T-cell (primary cell): ENCODE measurements around the gene MYRF. TPM values are rescaled to one million over a fixed set of nuclear protein-coding genes. Genes with fewer than 3 reads are reported as not detected.

Experiments used
- ATAC-seq, 4 experiments: fragments of 200-7000 bp in 3 of 4; fragments of 150-1000 bp in 1 of 4; cut with Tn5 transposase; replicated peaks in 1 of 4; 1 replicate in 3 of 4; 2 replicates in 1 of 4; pipeline ENCODE4 v1.10.0; 2021; ENCODE audit warnings: moderate library complexity in 3 of 4, mild to moderate bottlenecking in 2 of 4, moderate number of reproducible peaks in 1 of 4
- CTCF ChIA-PET, 2 donors: fragments of 300-600 bp; sonication (Branson Sonifier 250); formaldehyde crosslinking; loops; one replicate each; lab custom pipeline; 2022; ENCODE audit warnings: antibody characterized with exemption in 2 of 2; lab: Charles Lee
- POLR2A ChIA-PET, 2 donors: fragments of 300-600 bp; sonication (Branson Sonifier 250); formaldehyde crosslinking; loops; one replicate each; lab custom pipeline; 2022; ENCODE audit warnings: antibody characterized with exemption in 2 of 2; lab: Charles Lee
- DNase-seq, 35 experiments: peaks; one replicate each; pipeline versions ENCODE4 v3.0.0 to v3.0.0-alpha.2; 2013 to 2023
- H3K27ac ChIP-seq: one replicate; pipeline ENCODE4 v1.5.1; 2013; ENCODE audit warnings: low read length
- H3K27me3 ChIP-seq, 2 experiments: replicated peaks in 1 of 2; 1 replicate in 1 of 2; 2 replicates in 1 of 2; pipeline versions ENCODE4 v1.6.1 to v1.7.0; 2013; ENCODE audit warnings: low read length in 1 of 2, mixed read lengths in 1 of 2; ENCODE audit not compliant: control insufficient read depth in 2 of 2, insufficient read depth in 2 of 2; ENCODE audit errors: extremely low read depth in 1 of 2
- H3K36me3 ChIP-seq, 2 donors: 1 replicate in 1 of 2; 2 replicates in 1 of 2; pipeline versions ENCODE4 v1.6.1 to v1.7.0; 2013; ENCODE audit warnings: low read length in 1 of 2; ENCODE audit not compliant: control insufficient read depth in 2 of 2, insufficient read depth in 1 of 2; ENCODE audit errors: extremely low read depth in 1 of 2
- H3K4me1 ChIP-seq, 2 experiments: 1 replicate in 1 of 2; 2 replicates in 1 of 2; pipeline versions ENCODE4 v1.6.1 to v1.7.0; 2013; ENCODE audit warnings: low read length in 2 of 2, mixed read lengths in 1 of 2; ENCODE audit not compliant: insufficient read depth in 2 of 2, control insufficient read depth in 1 of 2; ENCODE audit errors: extremely low read depth in 1 of 2
- H3K4me3 ChIP-seq, 2 donors: 1 replicate in 1 of 2; 2 replicates in 1 of 2; pipeline versions ENCODE4 v1.5.1 to v1.7.0; 2013; ENCODE audit warnings: mild to moderate bottlenecking in 2 of 2, low read length in 1 of 2, moderate library complexity in 1 of 2; ENCODE audit not compliant: control insufficient read depth in 1 of 2; ENCODE audit errors: extremely low read depth in 1 of 2
- H3K9me3 ChIP-seq: 2 replicates; pipeline ENCODE4 v1.7.0; 2013
- H3K27ac Mint-ChIP-seq, 2 donors: one replicate each; pipeline ENCODE4 v1.8.0; 2020 to 2021; ENCODE audit warnings: mild to moderate bottlenecking in 2 of 2, mixed read lengths in 2 of 2
- H3K27me3 Mint-ChIP-seq, 2 donors: one replicate each; pipeline ENCODE4 v1.8.0; 2021 to 2022; ENCODE audit warnings: mixed read lengths in 2 of 2
- H3K36me3 Mint-ChIP-seq: one replicate; pipeline ENCODE4 v1.8.0; 2021; ENCODE audit warnings: mixed read lengths
- H3K4me1 Mint-ChIP-seq, 3 donors: one replicate each; pipeline ENCODE4 v1.8.0; 2020 to 2022; ENCODE audit warnings: mixed read lengths in 3 of 3, mild to moderate bottlenecking in 1 of 3
- H3K4me3 Mint-ChIP-seq, 3 donors: one replicate each; pipeline ENCODE4 v1.8.0; 2020 to 2022; ENCODE audit warnings: mild to moderate bottlenecking in 3 of 3, mixed read lengths in 3 of 3, moderate library complexity in 3 of 3
- H3K9me3 Mint-ChIP-seq, 3 donors: one replicate each; pipeline ENCODE4 v1.8.0; 2020 to 2022; ENCODE audit warnings: mixed read lengths in 3 of 3
- WGBS: methylation state at CpG from one replicate; pipeline ENCODE4 v1.1.5; 2013; ENCODE audit warnings: missing lambda C conversion rate; ENCODE audit not compliant: insufficient coverage; 5-methylcytosine and 5-hydroxymethylcytosine counted together
- total RNA-seq, 35 experiments: library from RNA in 6 of 35; stranded (reverse) in 6 of 35; fragments of 120-200 nt in 1 of 35; gene quantifications; one replicate each; pipeline versions ENCODE4 v1.2.1 to v1.2.4 and lab custom pipeline; 2013 to 2026

The MYRF gene
- total RNA-seq (1 to 10 TPM in 4 of 5 donors, under 1 TPM in 1; 0.95 to 4.9 (median 1.5) TPM), total RNA-seq (lab: John Stamatoyannopoulos, UW) (0.06 to 7.2 (median 1.2) reads per million in 29 experiments)
- 0.72 TPM for total RNA-seq (2013)

GRCh38 chr11:61752117-61752924, at the start of gene MYRF:
MYRF (plus strand) TSS chr11:61752636; CDS start chr11:61752745, 109 bp downstream.
- peak within 1 kb of the TSS in 1 of 2 donors; percentile 39 for H3K4me3 ChIP-seq
- ATAC-seq = peak; percentile 81 to 95 (median 90)
- POLR2A ChIA-PET = no interaction called here
- H3K36me3 ChIP-seq = no peaks in the 10 kb centered on the region
- no peaks in the 10 kb centered on the region for H3K9me3 Mint-ChIP-seq
- peaks cover 0 to 65% of the 10 kb centered on the region in 2 experiments for H3K27me3 ChIP-seq
- H3K27ac ChIP-seq = no peak within 1 kb of the TSS
- no peaks in the 10 kb centered on the region for H3K36me3 Mint-ChIP-seq
- peaks cover 5 to 29% (median 27%) of the 10 kb centered on the region in 3 donors for H3K4me1 Mint-ChIP-seq
- 4% methylated on average over 90 of the region's 93 CpGs for WGBS
- H3K4me3 Mint-ChIP-seq = peak within 1 kb of the TSS; percentile 61 to 78 (median 77)
- CTCF ChIA-PET = no interaction called here
- peak within 1 kb of the TSS in 1 of 2 donors; percentile 59 for H3K27ac Mint-ChIP-seq
- H3K27me3 Mint-ChIP-seq = peaks cover 21 to 37% of the 10 kb centered on the region in 2 donors
- H3K4me1 ChIP-seq = peaks cover 0 to 32% of the 10 kb centered on the region in 2 experiments
- peak in 32 of 35 experiments; percentile 21 to 73 (median 46) for DNase-seq
- H3K9me3 ChIP-seq = no peaks in the 10 kb centered on the region

GRCh38 chr11:61702701-61703312, 49.6 kb upstream of the MYRF start:
- H3K4me1 Mint-ChIP-seq = peaks cover 9 to 20% (median 10%) of the 10 kb centered on the region in 3 donors
- H3K4me3 Mint-ChIP-seq = no peak overlapping the region
- no peaks in the 10 kb centered on the region for H3K27me3 Mint-ChIP-seq
- H3K36me3 ChIP-seq = no peaks in the 10 kb centered on the region
- H3K9me3 ChIP-seq = no peaks in the 10 kb centered on the region
- H3K36me3 Mint-ChIP-seq = no peaks in the 10 kb centered on the region
- CTCF ChIA-PET = interaction anchor here in 1 of 2 donors (1.1 kb wide), 1 partner anchor 31 kb away, joined by 3 read pairs; no protein-coding TSS in a partner anchor
- no peak overlapping the region for H3K4me3 ChIP-seq
- peaks cover 0 to 7% of the 10 kb centered on the region in 2 experiments for H3K27me3 ChIP-seq
- H3K27ac Mint-ChIP-seq = no peak overlapping the region
- peaks cover 6 to 22% of the 10 kb centered on the region in 2 experiments for H3K4me1 ChIP-seq
- no peak for ATAC-seq
- WGBS = no CpG with 5 or more reads among the region's 11 CpGs
- peak in 1 of 35 experiments; percentile 15 for DNase-seq
- no peaks in the 10 kb centered on the region for H3K9me3 Mint-ChIP-seq
- H3K27ac ChIP-seq = no peak overlapping the region
- POLR2A ChIA-PET = no interaction called here

GRCh38 chr11:61704838-61705237, 47.6 kb upstream of the MYRF start:
- DNase-seq = no peak
- 78% methylated on average over 12 of the region's 15 CpGs for WGBS
- H3K4me3 ChIP-seq = no peak overlapping the region
- no peaks in the 10 kb centered on the region for H3K36me3 ChIP-seq
- H3K9me3 ChIP-seq = no peaks in the 10 kb centered on the region
- no peaks in the 10 kb centered on the region for H3K36me3 Mint-ChIP-seq
- H3K27me3 Mint-ChIP-seq = no peaks in the 10 kb centered on the region
- CTCF ChIA-PET = no interaction called here
- no peak overlapping the region for H3K4me3 Mint-ChIP-seq
- H3K27ac Mint-ChIP-seq = no peak overlapping the region
- H3K4me1 Mint-ChIP-seq = peaks cover 0 to 8% (median 0%) of the 10 kb centered on the region in 3 donors
- POLR2A ChIA-PET = no interaction called here
- H3K9me3 Mint-ChIP-seq = no peaks in the 10 kb centered on the region
- H3K4me1 ChIP-seq = peaks cover 0 to 11% of the 10 kb centered on the region in 2 experiments
- peaks cover 0 to 13% of the 10 kb centered on the region in 2 experiments for H3K27me3 ChIP-seq
- H3K27ac ChIP-seq = no peak overlapping the region
- no peak for ATAC-seq

GRCh38 chr11:61706452-61707400, 45.7 kb upstream of the MYRF start:
- Histone ChIP-seq H3K36me3 (no peaks in the 10 kb centered on the region), H3K4me3 (no peak overlapping the region), H3K9me3 (no peaks in the 10 kb centered on the region), H3K27ac (no peak overlapping the region), H3K4me1 (peaks cover 0 to 11% of the 10 kb centered on the region in 2 experiments), H3K27me3 (peaks cover 0 to 16% of the 10 kb centered on the region in 2 experiments)
- H3K27ac Mint-ChIP-seq = no peak overlapping the region
- ChIA-PET CTCF (no interaction called here), POLR2A (no interaction called here)
- H3K27me3 Mint-ChIP-seq = no peaks in the 10 kb centered on the region
- no peaks in the 10 kb centered on the region for H3K36me3 Mint-ChIP-seq
- H3K4me3 Mint-ChIP-seq = no peak overlapping the region
- no peak for DNase-seq
- ATAC-seq = no peak
- no peaks in the 10 kb centered on the region for H3K9me3 Mint-ChIP-seq
- H3K4me1 Mint-ChIP-seq = peaks cover 0 to 8% (median 0%) of the 10 kb centered on the region in 3 donors
- WGBS = 92% methylated on average over 10 of the region's 27 CpGs

GRCh38 chr11:61707574-61707973, 44.9 kb upstream of the MYRF start:
- POLR2A ChIA-PET = no interaction called here
- Mint-ChIP-seq H3K4me1 (peaks cover 0 to 7% (median 0%) of the 10 kb centered on the region in 3 donors), H3K27ac (no peak overlapping the region), H3K4me3 (no peak overlapping the region), H3K9me3 (no peaks in the 10 kb centered on the region), H3K27me3 (no peaks in the 10 kb centered on the region), H3K36me3 (no peaks in the 10 kb centered on the region)
- H3K4me1 ChIP-seq = peaks cover 0 to 6% of the 10 kb centered on the region in 2 experiments
- no peaks in the 10 kb centered on the region for H3K36me3 ChIP-seq
- no peaks in the 10 kb centered on the region for H3K9me3 ChIP-seq
- ATAC-seq = no peak
- no peak overlapping the region for H3K4me3 ChIP-seq
- WGBS = 91% methylated on average over 8 of the region's 9 CpGs
- DNase-seq = no peak
- H3K27ac ChIP-seq = no peak overlapping the region
- H3K27me3 ChIP-seq = peaks cover 0 to 16% of the 10 kb centered on the region in 2 experiments
- CTCF ChIA-PET = no interaction called here

GRCh38 chr11:61709110-61709509, 43.3 kb upstream of the MYRF start:
- POLR2A ChIA-PET = no interaction called here
- Histone ChIP-seq H3K9me3 (no peaks in the 10 kb centered on the region), H3K4me1 (no peaks in the 10 kb centered on the region), H3K36me3 (no peaks in the 10 kb centered on the region), H3K27ac (no peak overlapping the region), H3K27me3 (peaks cover 0 to 16% of the 10 kb centered on the region in 2 experiments), H3K4me3 (no peak overlapping the region)
- DNase-seq (no peak), ATAC-seq (no peak)
- Mint-ChIP-seq H3K4me3 (no peak overlapping the region), H3K36me3 (no peaks in the 10 kb centered on the region), H3K27me3 (no peaks in the 10 kb centered on the region), H3K27ac (no peak overlapping the region), H3K4me1 (no peaks in the 10 kb centered on the region), H3K9me3 (no peaks in the 10 kb centered on the region)
- 95% methylated on average over 7 of the region's 7 CpGs for WGBS
- CTCF ChIA-PET = no interaction called here
